Right atrium auricular region (tissue), 2 donors: ENCODE measurements around the gene CERS6. TPM values are rescaled to one million over a fixed set of nuclear protein-coding genes. Genes with fewer than 3 reads are reported as not detected.

Source experiments
- DNase-seq: peaks from one replicate; pipeline ENCODE4 v3.0.0-alpha.2; 2019; ENCODE audit warnings: low spot score
- H3K27ac ChIP-seq, 2 donors: fragments of 200-600 bp; sonication (generic); 1 replicate in 1 of 2; 2 replicates in 1 of 2; pipeline ENCODE4 v1.5.1; 2016 to 2019
- H3K27me3 ChIP-seq, 2 donors: fragments of 200-600 bp; sonication (generic); one replicate each; pipeline versions ENCODE4 v1.5.1 to v1.6.0; 2017 to 2019
- H3K36me3 ChIP-seq: fragments of 200-600 bp; sonication (generic); one replicate; pipeline ENCODE4 v1.5.1; 2016
- H3K4me1 ChIP-seq, 2 donors: fragments of 200-600 bp; sonication (generic); one replicate each; pipeline versions ENCODE4 v1.5.1 to v1.6.0; 2017 to 2019
- H3K4me3 ChIP-seq, 2 donors: fragments of 200-600 bp; sonication (generic); 1 replicate in 1 of 2; 2 replicates in 1 of 2; pipeline ENCODE4 v1.5.1; 2017 to 2019; ENCODE audit warnings: mild to moderate bottlenecking in 1 of 2, moderate library complexity in 1 of 2
- H3K9me3 ChIP-seq, 2 donors: fragments of 200-600 bp; sonication (generic); one replicate each; pipeline ENCODE4 v1.5.1; 2019
- CTCF ChIP-seq, 2 donors: fragments of 200-600 bp; sonication (generic); IDR thresholded peaks; one replicate each; pipeline ENCODE4 v1.5.1; 2019; ENCODE audit warnings: antibody characterized with exemption in 2 of 2
- total RNA-seq, 2 donors: library from RNA; depleted of rRNA; stranded (reverse); fragments of >200 nt; gene quantifications; one replicate each; pipeline ENCODE4 v1.1.0, GENCODE V29; 2016

Gene CERS6
- total RNA-seq, 2 donors from 2014 or later: 59.4 to 74.5 TPM

DNA sequence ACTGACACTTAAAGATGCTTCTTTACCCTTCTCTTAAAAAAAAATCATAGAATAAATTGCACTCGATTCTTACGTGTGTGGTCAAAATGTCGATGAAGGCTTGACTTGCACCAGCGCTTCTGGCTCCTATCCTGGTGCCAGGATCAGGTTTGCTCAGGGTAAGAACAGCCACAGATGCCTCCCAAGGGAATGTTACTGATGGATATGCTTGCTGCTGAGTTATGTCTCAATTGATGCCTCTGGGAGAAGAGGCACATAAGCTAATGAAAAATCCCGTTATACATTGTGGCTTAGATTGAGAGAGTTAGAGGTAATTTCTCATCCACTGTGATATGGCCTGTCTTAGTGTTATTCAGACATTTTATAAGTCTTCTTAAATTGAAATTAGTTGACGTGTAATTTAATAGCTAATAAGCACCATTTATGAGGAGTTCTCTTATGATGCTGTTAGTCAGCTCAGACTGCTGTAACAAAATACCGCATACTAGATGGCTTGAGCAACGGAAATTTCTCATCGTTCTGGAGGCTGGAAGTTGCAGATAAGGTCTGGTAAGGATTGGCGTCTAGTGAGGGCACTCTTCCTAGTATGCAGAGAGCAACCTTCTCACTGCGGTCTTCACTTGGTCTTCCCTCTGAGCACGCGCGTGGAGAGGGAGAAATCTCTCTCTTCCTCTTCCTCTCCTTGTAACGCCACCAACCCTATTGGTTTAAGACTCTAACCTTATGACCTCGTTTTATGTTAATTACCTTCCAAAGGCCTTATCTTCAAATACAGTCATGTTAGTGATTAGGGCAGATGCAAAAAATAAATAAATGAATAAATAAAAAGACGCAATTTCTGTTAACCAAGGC is 229.8 kb downstream of the CERS6 start:
- Histone ChIP-seq H3K4me3 (no peak overlapping the region), H3K4me1 (peaks cover 0 to 8% of the 10 kb centered on the region in 2 donors), H3K27ac (no peak overlapping the region), H3K27me3 (no peaks in the 10 kb centered on the region), H3K9me3 (no peaks in the 10 kb centered on the region), H3K36me3 (no peaks in the 10 kb centered on the region)
- TF ChIP-seq CTCF (IDR thresholded peaks at IDR 0.05): no peak
- DNase-seq: no peak

DNA sequence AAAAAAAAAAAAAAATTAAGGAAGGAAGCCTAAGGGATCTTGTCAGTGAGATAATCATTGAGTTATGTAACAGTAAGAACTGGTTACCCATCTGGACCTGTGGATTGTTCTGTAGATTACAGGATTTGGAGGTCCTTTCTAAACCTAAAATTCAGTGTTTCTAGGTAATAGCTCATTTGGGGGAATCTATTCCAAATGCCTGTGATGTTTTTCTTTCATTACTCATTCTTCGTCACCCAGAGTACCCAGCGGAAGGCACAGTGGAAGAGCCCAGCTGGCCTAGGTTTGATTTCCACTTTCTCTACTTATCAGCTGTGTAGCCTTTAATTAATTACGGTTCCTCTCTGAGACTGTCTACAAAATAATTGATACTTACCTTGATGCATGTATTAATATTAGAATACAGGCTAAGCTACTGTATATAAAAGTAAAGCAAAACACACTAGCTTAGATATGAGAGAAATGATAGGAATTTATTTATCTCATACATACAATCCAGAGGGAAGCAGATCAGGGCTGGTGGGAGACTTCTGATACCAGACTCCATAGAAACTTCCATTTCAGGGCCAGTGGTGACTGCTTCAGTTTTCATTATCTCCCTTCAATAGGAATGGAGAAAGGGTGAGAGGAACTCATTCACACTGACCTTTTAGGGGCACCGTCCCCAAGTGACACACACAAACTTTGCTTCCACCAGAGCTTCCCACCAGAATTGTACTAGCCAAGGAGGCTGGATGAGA is 230.6 kb downstream of the CERS6 start:
- Histone ChIP-seq H3K9me3 (no peaks in the 10 kb centered on the region), H3K4me3 (no peak overlapping the region), H3K36me3 (no peaks in the 10 kb centered on the region), H3K27ac (no peak overlapping the region), H3K4me1 (peaks cover 0 to 8% of the 10 kb centered on the region in 2 donors), H3K27me3 (no peaks in the 10 kb centered on the region)
- TF ChIP-seq CTCF (IDR thresholded peaks at IDR 0.05): no peak
- DNase-seq: no peak

- Histone ChIP-seq H3K27ac (no peak overlapping the region), H3K4me1 (peaks cover 0 to 8% of the 10 kb centered on the region in 2 donors), H3K4me3 (no peak overlapping the region), H3K27me3 (no peaks in the 10 kb centered on the region), H3K36me3 (no peaks in the 10 kb centered on the region), H3K9me3 (no peaks in the 10 kb centered on the region)
- TF ChIP-seq CTCF (IDR thresholded peaks at IDR 0.05): peak in 1 of 2 donors; percentile 53
- DNase-seq: no peak
Measured at GRCh38 chr2:168687314-168687713, 231.2 kb downstream of the CERS6 start.

DNA sequence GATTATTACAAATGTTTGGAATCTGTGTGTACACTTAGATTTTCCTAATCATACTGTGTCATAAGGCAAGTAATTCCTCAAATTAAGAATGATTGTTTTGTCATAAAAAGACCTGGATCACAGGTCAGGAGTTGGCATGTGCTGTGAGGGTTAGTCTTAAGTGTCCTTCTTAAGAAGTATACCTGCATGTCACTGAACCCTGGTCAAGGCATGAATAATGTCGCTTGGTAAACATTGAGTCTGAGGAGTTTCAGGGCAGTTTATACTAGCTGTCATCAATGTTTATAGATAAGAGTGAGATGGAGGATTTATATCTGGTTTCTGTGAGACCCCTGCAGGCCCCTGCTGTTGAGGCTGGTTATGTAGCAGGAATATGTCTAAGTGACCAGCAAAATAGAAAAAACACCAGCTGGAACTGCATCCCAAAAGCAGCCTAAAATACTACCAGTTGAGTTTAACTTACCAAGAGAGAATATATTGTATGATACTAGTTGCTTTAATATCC is 234.4 kb downstream of the CERS6 start:
- Histone ChIP-seq H3K27me3 (no peaks in the 10 kb centered on the region), H3K36me3 (no peaks in the 10 kb centered on the region), H3K4me1 (peaks cover 0 to 12% of the 10 kb centered on the region in 2 donors), H3K9me3 (no peaks in the 10 kb centered on the region), H3K4me3 (no peak overlapping the region), H3K27ac (no peak overlapping the region)
- TF ChIP-seq CTCF (IDR thresholded peaks at IDR 0.05): no peak
- no peak for DNase-seq

DNA sequence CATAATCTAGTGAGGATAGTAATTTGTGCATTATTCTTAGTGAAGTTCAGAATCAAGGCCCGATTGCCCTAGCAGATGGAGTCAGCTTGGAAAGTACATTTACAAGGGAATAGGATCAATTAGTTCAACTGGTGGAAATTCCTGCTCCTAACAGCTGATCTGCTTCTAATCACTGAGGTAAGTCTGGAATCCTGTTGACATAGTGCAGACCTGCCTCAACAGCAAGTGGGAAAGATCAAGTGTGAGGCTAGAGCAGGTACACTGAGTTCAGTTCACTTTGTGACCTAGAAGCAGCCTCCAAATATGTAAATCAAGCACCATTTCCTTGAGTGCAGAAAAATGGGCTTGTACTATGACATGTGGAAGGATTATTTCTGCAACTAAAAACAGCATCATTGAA is 235.1 kb downstream of the CERS6 start:
- Histone ChIP-seq H3K9me3 (no peaks in the 10 kb centered on the region), H3K4me3 (no peak overlapping the region), H3K27ac (no peak overlapping the region), H3K4me1 (peaks cover 0 to 12% of the 10 kb centered on the region in 2 donors), H3K27me3 (no peaks in the 10 kb centered on the region), H3K36me3 (no peaks in the 10 kb centered on the region)
- no peak for TF ChIP-seq CTCF (IDR thresholded peaks at IDR 0.05)
- no peak for DNase-seq
